ENCODE data around the gene PGAP2.

PGAP2 gene

DNA sequence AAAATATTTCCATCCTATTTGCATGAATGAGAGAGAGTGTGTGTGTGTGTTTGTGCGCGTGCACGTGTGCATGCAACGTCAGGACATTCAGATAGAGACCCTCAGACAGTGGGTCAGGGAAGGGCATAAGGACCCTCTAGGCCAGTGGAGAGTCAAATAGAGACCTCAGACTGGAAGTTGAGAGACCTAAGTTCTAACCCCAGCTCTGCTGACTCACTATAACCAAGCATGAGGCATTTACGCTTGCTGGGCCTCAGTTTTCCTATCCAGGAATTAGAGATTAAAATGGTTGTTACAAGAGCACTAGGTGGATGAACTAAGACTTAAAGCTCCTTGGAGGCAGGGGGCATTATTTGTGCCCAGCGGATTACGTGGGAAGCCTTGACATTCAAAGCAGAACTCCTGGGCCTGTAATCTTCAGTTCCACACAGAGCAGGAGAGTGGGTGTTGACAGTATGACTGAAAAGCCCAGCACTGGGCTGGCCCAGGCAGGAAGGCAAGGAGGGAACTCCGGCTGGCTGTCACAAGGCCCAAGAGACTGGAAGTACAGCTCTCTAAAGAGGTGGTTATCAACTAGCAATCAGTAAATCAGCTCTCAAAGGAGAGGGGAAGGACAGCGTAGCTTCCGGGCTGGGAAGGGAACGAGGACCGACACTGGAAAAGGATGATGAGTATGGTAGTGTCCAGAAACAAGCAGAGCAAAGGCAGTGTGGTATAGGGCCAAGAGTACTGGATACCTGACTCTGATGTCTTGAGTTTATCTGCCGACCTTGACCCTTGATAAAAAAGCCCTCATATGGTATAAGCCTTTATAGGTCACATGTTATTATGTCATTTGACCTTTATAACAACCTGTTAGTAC, 23.2 kb downstream of the PGAP2 start:
- DNase-seq (ENCODE audit: low spot score): no peak

DNA sequence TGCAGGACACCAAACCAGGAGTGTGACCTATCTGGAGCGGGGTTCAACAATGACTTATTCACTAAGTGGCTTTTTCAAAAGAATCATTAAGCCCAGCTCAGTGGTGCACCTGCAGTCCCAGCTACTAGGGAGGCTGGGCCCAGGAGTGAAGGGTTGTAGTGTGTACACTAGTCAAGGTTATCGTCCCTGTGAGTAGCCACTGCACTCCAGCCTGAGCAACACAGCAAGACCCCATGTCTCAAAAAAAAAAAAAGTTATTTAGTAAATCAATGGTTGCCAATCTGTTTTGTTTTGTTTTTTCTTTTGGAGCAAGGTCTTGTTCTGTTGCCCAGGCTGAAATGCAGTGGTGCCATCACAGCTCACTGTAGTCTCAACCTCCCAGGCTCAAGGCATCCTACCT, 24.5 kb downstream of the PGAP2 start:
- DNase-seq (ENCODE audit: low spot score): no peak

- DNase-seq (ENCODE audit: low spot score): no peak
Measured at GRCh38 chr11:3833449-3833848, 25.1 kb downstream of the PGAP2 start.

GRCh38 chr11:3834349-3834663, 25.9 kb downstream of the PGAP2 start:
- DNase-seq (ENCODE audit: low spot score): no peak

- DNase-seq (ENCODE audit: low spot score): no peak
Measured at GRCh38 chr11:3834664-3835461, 26.5 kb downstream of the PGAP2 start.

DNA sequence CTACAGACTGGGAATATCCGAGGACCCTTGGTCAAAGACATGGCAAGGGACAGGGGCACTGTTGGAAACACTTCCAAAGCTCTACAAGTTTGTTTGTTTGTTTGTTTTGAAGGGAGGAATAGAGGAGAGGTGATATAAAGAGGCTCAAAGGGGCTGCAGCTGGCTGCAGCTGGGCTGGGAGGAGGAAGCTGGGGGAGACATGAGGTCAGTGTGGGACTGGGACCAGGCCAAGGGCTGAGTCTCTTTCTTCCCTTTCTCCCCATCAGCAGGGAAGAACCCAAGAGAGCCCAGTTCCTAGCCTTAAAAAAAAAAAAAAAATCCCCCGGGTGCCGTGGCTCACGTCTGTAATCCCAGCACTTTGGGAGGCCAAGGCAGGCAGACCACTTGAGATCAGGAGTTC, 27.4 kb downstream of the PGAP2 start:
- no peak for DNase-seq (ENCODE audit: low spot score)

DNA sequence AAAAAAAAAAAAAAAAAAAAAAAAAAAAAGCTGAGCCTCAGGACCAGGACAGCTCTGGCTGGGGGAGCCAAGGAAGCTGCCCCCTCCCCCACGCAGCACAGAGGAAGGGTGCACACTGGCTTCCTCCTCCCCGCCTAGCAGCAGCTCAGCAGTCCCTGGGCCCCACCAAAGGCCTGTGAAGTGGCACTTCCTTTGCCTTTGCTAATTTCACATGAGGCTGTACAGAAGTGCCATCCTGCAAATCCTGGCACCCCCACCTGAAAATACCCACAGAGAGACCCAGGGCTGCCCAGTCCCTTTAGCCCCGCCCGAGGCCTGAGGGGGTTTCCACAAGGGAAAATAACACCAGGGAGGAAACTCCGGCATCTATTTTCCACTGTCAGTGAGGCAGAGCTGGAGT, 28.5 kb downstream of the PGAP2 start:
- no peak for DNase-seq (ENCODE audit: low spot score)

DNA sequence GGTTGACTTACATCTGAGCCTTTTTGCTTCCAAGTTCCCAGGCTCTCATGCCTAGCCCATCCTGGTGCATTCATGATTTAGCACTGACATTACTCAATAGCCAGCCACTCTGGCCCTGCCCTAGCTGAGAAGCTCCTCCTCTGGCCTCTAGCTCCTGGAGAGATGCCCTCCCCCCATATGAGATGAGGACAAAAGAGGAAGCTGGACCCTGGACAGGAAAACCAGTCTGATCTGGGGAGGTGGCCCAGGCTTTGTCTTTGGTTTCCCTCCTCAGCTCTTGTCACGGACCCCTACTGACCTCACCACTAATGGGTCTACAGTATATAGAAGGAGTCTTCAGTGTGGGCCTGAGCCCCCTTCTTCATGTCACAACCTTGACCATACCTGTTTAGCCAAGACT, 29.4 kb downstream of the PGAP2 start:
- peak; percentile 85 for DNase-seq (ENCODE audit: low spot score)

- no peak for DNase-seq (ENCODE audit: low spot score)
Measured at GRCh38 chr11:3838504-3838903, 30.1 kb downstream of the PGAP2 start.

DNA sequence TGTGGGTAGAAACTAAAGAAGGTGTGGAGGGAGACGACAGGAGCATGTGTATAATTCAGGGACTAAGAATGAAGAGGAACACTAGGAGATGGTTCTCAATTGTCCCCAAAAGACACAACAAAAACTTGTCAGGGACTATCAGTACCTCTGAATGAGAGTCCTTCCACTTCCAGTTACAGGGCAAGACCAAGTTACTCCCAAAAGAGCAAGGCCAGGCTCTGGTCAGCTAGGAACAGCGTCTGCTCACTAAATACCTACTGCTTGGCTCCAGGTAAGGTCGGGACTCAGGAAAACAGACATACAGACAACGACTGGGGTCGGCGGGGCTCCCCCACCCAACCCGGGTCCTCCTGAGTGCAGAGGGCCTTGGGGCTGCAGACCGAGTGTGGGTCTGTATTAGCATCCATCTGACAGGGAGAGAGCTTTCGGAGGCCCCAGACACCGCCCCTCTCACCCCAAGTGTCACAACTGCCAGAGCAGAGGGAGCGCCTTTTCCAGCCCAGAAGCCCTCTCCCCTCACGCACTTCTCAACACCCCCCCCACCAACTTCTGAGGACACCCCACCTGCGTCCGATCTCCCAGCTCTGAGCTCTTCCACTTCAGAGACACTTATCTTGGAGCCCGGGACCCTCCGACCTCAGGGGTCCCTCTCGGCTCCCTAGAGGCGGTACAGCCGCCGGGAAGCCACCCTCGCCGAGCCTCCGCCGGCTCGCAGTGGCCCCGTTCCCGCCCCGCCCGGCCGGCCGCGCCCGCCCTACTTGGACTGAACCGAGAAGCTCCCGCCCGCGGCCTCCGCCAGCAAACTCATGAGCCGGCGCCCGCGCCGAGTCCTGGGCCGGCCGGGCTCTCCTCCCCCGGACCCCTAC, 31.9 kb downstream of the PGAP2 start:
- DNase-seq (ENCODE audit: low spot score): no peak

GRCh38 chr11:3840870-3841425, 32.6 kb downstream of the PGAP2 start, which contains the start of gene RHOG:
TSS of gene RHOG (minus strand) at chr11:3840959. CDS start at chr11:3828138, 12,821 bp downstream.
- DNase-seq (ENCODE audit: low spot score): no peak

DNA sequence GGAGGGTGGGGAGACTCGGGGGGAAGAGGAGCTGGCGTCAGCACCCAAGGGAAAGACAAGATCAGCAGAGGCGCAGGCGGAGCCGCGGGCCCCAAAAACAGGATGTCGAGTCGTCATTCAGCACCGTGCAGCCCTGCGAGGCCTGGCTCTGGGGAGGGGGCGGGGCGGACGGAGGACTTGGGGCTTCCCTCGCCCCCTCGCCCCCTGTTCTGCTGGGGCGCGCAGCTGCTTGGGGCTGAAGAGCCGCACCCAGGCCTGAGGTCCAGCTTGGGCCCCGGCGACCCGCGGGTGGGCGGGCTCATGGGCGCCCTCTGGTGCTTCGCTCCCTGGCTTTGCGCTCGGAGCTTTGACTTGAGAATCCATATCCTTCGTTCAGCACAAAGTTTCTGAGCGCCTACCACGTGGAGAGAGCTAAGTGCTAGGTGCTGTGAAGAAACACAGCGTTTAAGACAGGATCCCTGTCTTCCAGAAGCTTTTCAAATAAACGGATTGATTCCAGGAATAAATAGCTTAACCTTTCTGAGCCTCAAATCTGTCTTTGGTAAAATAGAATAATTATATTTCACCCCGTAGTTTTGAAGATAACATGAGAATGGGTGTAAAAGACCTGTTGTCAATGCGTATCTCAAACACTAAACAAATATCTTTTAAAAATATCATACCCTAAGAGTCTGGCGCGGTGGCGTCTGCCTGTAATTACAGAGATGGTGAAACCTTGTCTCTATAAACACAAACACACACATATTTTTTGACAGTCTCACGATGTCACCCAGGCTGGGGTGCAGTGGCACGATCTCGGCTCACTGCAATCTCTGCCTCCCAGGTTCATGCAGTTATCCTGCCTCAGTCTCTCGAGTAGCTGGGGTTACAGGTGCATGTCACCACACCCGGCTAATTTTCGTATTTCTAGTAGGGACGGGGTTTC, 33.3 kb downstream of the PGAP2 start:
- DNase-seq (ENCODE audit: low spot score): peak; percentile 88

GRCh38 chr11:3843326-3843725, 35.0 kb downstream of the PGAP2 start:
- DNase-seq (ENCODE audit: low spot score): no peak

DNA sequence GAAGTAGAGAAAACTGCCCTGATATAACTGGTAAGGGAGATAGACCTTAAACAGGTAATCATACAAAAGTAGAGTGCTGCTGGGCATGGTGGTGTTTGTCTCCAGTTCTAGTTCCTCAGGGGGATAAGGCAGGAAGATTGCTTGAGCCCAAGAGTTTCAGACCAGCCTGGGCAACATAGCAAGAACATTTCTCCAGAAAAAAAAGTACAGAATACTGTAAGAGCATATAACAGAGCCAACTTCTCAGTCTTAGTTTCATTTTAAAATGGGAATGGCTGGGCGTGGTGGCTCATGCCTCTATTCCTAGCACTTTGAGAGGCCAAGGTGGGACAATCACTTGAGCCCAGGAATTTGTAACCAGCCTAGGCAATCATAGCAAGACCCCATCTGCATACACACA, 36.9 kb downstream of the PGAP2 start:
- DNase-seq (ENCODE audit: low spot score): no peak

DNA sequence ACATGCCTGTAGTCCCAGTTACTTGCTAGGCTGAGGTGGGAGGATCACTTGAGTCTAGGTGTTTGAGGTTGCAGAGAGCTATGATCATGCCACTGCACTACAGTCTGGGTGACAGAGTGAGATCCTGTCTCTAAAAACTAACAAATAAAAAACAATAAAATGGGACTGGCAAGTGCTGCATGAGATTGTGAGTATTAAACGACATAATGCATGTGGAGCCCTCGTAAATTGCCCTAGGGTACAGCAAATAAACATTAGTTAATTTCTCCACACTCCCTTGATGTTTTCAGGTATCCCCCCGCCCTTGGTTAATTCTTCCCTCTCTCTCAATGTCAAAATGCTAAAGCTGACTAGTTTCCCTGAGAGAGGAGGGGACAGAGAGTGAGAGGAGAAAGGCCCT, 37.3 kb downstream of the PGAP2 start:
- DNase-seq (ENCODE audit: low spot score): no peak

DNA sequence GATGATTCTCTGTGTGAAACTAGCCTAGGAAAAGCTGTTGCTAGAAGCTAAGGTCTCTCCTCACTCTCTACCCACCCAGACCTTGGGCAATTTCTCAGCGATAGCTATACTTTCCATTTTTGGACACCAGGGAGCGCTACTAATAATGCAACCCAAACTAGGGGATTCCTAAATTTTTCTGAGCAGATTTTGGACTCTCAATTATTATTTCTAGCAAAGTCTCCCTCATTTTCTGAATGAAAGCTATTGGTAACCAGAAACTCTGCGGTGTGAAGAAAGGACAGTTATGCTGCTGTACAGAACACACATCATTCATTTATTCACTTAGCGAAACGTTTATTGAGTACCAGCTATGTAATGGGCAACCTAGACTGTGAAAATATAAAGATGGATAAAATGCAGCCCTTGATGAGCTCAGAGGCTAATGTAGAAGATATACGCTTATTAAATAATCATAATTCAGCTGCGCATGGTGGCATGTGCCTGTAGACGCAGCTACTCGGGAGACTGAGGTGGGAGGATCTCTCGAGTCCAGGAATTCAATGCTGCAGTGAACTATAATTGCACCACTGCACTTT, 41.0 kb downstream of the PGAP2 start:
- no peak for DNase-seq (ENCODE audit: low spot score)

- no peak for DNase-seq (ENCODE audit: low spot score)
Measured at GRCh38 chr11:3853545-3853842, 45.1 kb downstream of the PGAP2 start.

DNA sequence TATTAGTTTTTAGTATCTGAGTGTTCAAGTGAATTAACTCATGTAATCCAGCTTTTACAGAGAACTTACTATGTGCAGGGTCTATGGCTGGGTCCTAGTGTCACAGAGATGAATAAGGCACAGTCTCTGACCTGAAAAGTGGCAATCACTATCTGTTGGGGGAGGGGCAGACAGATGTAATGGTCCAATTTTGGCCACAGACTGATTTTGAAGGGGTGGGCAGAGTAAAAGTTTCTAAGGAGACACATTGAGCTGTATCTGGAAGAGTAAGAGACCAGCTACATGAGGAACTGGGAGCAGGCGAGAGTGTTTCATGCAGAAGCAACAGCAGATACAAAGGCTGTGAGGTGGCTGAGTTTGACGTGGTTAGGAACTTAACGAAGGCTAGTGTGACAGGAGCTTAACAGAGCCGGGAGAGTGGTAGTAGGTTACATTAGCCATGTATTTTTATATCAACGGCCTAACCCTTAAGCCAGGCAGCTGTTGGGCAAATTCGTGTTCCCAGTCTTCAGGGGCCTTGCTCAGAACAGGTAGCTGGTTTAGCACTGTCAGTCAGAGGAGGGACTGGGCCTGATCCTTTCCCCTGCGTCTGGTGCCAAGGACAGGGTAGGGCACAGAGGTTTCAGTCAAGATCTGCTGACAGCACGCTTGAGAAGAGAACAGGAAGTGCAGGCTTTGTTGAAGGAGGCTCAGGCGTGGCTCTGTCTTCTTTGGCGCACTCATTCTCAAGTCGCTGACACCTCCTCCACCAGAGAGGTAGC, 45.7 kb downstream of the PGAP2 start:
- DNase-seq (ENCODE audit: low spot score): peak; percentile 57

GRCh38 chr11:3854660-3854976, 46.3 kb downstream of the PGAP2 start:
- no peak for DNase-seq (ENCODE audit: low spot score)

Measured in pons (tissue), 1 donor.